ENCODE data around the gene GBF1.

DNA sequence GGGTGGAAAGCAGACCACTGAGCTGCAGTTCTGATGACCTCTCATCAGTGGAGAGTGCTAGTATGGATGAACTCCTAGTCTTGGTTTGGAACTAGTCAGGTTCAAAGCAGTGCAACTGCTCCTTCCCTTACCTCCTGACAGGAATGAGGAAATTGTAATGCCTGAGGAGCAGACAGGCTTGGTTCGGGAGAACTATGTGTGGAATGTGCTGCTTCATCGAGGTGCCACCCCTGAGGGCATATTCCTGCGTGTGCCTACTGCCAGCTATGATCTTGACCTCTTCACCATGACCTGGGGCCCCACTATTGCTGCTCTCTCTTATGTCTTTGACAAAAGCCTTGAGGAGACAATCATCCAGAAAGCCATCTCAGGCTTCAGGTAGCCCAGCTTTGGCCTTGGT lies 122.7 kb downstream of the GBF1 start:
- no peak for TF ChIP-seq CTCF (IDR thresholded peaks at IDR 0.05; ENCODE audit: low read depth, low read length, missing input control)
- TF ChIP-seq SP1 (IDR thresholded peaks at IDR 0.05): no peak
- no peak for TF ChIP-seq YY1 (IDR thresholded peaks at IDR 0.05)
- no peak for TF ChIP-seq TAF1 (conservative IDR thresholded peaks at IDR 0.05)
- TF ChIP-seq JUND (IDR thresholded peaks at IDR 0.05): no peak
- TF ChIP-seq, protein P1, sequence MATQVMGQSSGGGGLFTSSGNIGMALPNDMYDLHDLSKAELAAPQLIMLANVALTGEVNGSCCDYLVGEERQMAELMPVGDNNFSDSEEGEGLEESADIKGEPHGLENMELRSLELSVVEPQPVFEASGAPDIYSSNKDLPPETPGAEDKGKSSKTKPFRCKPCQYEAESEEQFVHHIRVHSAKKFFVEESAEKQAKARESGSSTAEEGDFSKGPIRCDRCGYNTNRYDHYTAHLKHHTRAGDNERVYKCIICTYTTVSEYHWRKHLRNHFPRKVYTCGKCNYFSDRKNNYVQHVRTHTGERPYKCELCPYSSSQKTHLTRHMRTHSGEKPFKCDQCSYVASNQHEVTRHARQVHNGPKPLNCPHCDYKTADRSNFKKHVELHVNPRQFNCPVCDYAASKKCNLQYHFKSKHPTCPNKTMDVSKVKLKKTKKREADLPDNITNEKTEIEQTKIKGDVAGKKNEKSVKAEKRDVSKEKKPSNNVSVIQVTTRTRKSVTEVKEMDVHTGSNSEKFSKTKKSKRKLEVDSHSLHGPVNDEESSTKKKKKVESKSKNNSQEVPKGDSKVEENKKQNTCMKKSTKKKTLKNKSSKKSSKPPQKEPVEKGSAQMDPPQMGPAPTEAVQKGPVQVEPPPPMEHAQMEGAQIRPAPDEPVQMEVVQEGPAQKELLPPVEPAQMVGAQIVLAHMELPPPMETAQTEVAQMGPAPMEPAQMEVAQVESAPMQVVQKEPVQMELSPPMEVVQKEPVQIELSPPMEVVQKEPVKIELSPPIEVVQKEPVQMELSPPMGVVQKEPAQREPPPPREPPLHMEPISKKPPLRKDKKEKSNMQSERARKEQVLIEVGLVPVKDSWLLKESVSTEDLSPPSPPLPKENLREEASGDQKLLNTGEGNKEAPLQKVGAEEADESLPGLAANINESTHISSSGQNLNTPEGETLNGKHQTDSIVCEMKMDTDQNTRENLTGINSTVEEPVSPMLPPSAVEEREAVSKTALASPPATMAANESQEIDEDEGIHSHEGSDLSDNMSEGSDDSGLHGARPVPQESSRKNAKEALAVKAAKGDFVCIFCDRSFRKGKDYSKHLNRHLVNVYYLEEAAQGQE (IDR thresholded peaks at IDR 0.05): no peak
- no peak for TF ChIP-seq FOXA1 (IDR thresholded peaks at IDR 0.05)
- TF ChIP-seq, protein P2, sequence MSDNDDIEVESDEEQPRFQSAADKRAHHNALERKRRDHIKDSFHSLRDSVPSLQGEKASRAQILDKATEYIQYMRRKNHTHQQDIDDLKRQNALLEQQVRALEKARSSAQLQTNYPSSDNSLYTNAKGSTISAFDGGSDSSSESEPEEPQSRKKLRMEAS (IDR thresholded peaks at IDR 0.05): no peak
- no peak for TF ChIP-seq HNF4A (conservative IDR thresholded peaks at IDR 0.05)
- TF ChIP-seq, protein P3, sequence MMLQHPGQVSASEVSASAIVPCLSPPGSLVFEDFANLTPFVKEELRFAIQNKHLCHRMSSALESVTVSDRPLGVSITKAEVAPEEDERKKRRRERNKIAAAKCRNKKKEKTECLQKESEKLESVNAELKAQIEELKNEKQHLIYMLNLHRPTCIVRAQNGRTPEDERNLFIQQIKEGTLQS (IDR thresholded peaks at IDR 0.05): no peak
- TF ChIP-seq GABPA (IDR thresholded peaks at IDR 0.05 in 1 of 2, conservative IDR thresholded peaks at IDR 0.05 in 1 of 2): no peak
- no peak for TF ChIP-seq RXRA (IDR thresholded peaks at IDR 0.05)
